Subcutaneous adipose tissue (tissue), 4 donors: ENCODE measurements around the gene C19orf73. TPM values are rescaled to one million over a fixed set of nuclear protein-coding genes. Genes with fewer than 3 reads are reported as not detected.

Experiments
- CTCF ChIP-seq: fragments of 450-650 bp; IDR thresholded peaks from one replicate; pipeline ENCODE4 v1.5.1; 2016; ENCODE audit warnings: low read depth, mild to moderate bottlenecking, control low read depth, antibody characterized with exemption, moderate library complexity
- total RNA-seq, 4 donors: library from RNA; depleted of rRNA; stranded (reverse); fragments of >200 nt; gene quantifications; one replicate each; pipeline ENCODE4 v1.1.0, GENCODE V29; 2016

C19orf73 gene
- total RNA-seq, 4 donors from 2014 or later = 1.1 to 6.5 (median 1.5) TPM; not detected in 1

DNA sequence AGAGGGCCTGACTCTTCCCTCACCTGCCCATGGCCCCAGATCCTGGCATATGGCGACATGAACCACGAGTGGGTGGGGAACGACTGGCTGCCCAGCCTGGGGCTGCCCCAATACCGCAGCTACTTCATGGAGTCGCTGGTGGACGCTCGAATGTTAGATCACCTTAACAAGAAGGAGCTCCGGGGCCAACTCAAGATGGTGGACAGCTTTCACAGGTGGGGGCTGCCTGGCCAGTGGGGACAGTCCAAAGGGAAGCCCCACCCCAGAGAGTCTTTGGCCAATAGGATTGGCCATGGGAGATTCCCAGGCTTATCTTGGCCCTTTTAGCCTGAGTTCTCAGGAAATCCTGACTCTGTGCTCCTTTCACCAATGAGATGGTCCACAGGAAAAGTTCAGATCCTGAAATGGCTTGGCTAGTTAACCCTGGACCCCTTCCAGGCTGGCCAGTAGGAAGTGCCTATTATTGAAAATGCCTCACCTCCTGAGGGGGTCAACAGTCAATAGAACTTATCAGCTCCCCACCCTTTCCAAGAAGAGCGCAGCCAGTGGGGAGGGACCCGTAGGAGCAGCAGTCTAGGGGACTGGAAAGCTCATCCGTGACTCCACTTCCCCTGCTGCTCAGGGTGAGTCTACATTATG, 29.2 kb upstream of the C19orf73 start:
- TF ChIP-seq CTCF = no peak

DNA sequence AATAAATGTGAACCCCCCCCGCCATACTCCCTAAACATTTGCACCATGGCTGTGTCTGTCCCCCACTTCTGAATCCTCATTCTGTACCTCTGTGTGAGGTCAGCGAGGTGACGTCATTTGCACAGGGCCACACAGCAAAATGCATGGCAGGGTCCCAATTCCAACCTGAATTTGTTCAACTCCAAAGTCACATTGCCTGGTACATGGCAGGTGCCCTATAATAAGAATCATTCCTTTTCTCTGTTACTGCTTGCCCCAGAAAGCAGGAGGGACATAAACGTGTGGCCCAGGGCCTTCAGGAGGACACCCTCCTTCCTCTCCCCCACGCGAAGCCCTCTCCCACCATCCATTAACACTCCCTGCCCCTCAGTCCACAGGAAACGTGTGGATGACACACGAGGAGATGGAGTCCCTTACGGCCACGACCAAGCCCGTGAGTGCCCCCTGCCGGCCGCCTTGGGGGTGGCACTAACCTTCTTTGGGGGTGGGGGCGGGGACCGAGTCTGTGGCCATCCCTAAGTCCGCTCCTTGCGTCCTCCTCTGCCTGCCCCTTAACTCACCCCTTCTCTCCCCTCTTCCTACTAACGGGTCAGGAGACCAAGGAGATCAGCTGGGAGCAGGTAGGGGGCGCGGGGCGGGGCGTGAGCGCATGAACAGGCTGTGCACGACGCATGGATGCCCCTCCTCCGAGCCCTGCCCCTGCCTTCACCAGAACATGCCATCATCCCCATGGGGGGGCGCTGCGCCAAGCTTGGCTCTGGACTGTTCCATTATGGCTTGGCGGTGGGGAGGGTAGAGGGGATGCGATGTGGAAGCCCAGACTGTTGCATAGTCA, 26.8 kb upstream of the C19orf73 start:
- TF ChIP-seq CTCF = no peak

DNA sequence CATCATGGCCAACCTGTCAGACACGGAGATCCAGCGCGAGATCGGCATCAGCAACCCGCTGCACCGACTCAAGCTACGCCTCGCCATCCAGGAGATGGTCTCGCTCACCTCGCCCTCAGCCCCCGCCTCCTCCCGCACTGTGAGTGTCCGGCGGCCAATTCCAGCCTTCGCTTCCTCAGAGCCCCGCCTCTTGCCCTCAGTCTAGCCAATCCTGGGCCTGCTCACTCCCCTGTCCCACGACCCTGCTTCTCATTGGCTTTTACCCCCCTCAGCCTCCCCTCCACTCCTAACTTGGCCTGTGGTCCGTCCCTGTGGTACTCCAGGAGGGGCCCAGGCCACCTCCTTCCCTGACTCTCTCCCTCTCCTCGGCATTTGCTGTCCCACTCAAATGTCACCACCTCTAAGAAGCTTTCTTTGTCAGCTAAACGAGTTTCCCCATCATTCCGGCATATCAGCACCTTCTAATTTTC, 24.0 kb upstream of the C19orf73 start:
- no peak for TF ChIP-seq CTCF

DNA sequence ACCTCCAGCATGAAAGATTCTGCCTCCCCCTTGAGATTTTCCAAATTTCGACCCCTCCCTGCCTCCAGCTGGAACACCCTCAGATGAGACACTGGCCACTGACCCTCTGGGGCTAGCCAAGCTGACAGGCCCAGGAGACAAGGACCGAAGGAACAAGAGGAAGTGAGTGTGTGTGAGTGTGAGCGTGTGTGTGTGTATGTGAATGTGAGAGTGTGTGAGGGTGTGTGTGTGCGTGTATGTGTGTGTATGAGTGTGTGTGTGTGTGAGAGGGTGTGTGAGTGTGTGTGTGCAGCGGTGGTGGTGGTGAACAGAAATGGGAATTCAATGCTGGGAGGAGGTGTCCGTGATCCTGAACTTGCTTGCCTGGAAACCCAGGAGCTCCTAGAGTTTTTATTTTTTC, 22.4 kb upstream of the C19orf73 start:
- TF ChIP-seq CTCF = no peak

- no peak for TF ChIP-seq CTCF
These were observed 22.0 kb upstream of the C19orf73 start for GRCh38 chr19:49140951-49141350.

DNA sequence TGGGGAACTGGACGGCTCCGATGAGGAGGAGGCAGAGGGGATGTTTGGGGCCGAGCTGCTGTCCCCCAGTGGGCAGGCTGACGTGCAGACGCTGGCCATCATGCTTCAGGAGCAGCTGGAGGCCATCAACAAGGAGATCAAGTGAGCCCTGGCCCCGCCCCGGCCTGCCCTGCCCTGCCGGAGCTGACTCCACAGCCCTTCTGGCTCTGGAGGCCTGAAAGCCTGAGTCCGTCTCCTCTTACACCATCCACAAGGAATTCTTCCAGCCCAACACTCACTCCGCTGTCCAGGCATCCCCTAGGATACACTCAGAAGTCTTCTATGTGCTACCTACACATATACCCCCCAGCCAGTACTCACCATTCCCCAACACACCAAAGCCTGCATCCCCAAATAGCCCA, 17.8 kb upstream of the C19orf73 start:
- no peak for TF ChIP-seq CTCF

GRCh38 chr19:49135686-49136085, 16.7 kb upstream of the C19orf73 start:
- no peak for TF ChIP-seq CTCF
